Heart left ventricle (tissue), 13 donors: ENCODE measurements around the gene DAPL1.

Source experiments
- POLR2A ChIP-seq, 2 donors: fragments of 450-650 bp; IDR thresholded peaks; one replicate each; pipeline ENCODE4 v1.6.1; 2017; ENCODE audit warnings: antibody characterized with exemption in 2 of 2, mild to moderate bottlenecking in 2 of 2, moderate library complexity in 2 of 2
- TF ChIP-seq, protein P1 (sequence below), 12 donors: fragments of 200-600 bp; sonication (generic) in 4 of 12; IDR thresholded peaks; one replicate each; pipeline versions ENCODE4 v1.5.0 to v1.8.0; 2018 to 2022; ENCODE audit warnings: antibody characterized with exemption in 12 of 12, mild to moderate bottlenecking in 5 of 12
- donor health status: ischemic (EF 13 %, LVEDD 7.1; RV severe dilation, severe dysfunction).
- donor health status: DM: no; HTN: yes; CAD: no.
- donor health status: DM: no; HTN: no; CAD: no.
- donor health status: ischemic (EF 25% LVEDD 6.9; RV normal size, moderate dysfunction).
- donor health status: ischemic (EF 25% LVEDD 5.7; RV mildly dilated, moderate dysfunction).
- donor health status: ischemic (EF 35%, LVEDD 5.7; RV mildly dilated, moderate dysfunction).
- donor health status: nonischemic (EF 11% LVEDD 7.7; RV severe dilation, severe dysfunction).
- donor health status: DM: yes; HTN: yes; CAD: no.
- donor health status: PGD.
- donor health status: ischemic (EF 29% LVEDD 5.4; RV normal size, mild dysfunction).
- donor health status: nonischemic (EF 23%, LVEDD 6.1; RV moderate dilation, normal function).

DNA sequence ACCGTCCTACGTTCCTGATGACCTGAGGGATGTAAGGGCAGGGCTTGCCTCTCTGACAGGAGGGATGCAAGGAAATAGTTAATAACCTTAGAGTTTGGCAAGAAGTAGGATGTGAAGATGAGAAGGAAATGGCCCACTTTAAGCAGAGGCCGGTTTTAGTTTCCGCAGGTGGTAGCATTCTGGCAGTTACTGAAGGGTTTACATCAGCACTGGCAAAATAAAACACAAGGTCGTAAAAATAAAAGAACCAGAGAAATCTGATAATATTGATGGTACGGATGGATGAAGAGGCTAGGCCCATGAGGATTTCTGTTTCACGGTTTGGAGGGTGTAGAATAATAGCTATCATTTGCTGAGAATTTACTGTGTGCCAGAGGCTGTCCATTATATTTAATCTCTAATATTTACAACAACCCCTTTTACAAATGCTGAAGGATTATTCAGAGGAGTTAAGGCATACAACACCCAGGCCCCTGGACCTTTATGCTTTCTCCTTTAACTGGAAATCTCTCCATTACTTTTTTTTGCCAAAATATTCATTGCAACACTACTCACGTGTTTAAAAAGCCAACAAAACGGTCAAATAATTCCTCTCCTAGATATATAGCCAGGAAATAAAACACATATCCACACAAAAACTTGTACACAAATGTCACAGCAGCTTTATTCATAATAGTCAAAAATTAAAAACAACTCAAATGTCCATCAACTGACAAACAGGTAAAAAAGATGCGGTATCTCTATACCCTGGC lies 28.5 kb downstream of the DAPL1 start:
- TF ChIP-seq POLR2A (IDR thresholded peaks at IDR 0.05): no peak
- TF ChIP-seq, protein P1, sequence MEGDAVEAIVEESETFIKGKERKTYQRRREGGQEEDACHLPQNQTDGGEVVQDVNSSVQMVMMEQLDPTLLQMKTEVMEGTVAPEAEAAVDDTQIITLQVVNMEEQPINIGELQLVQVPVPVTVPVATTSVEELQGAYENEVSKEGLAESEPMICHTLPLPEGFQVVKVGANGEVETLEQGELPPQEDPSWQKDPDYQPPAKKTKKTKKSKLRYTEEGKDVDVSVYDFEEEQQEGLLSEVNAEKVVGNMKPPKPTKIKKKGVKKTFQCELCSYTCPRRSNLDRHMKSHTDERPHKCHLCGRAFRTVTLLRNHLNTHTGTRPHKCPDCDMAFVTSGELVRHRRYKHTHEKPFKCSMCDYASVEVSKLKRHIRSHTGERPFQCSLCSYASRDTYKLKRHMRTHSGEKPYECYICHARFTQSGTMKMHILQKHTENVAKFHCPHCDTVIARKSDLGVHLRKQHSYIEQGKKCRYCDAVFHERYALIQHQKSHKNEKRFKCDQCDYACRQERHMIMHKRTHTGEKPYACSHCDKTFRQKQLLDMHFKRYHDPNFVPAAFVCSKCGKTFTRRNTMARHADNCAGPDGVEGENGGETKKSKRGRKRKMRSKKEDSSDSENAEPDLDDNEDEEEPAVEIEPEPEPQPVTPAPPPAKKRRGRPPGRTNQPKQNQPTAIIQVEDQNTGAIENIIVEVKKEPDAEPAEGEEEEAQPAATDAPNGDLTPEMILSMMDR (IDR thresholded peaks at IDR 0.05): no peak
